GM19238 (cell line): ENCODE measurements around the gene ACTR6.
"Not testable (repeated sequence)": the region's sequence is repeated elsewhere in the genome, so short reads cannot be mapped to it uniquely, and the experiment has no call there.

Experiments used
- DNase-seq: peaks from one replicate; pipeline ENCODE4 v3.0.0; 2011; ENCODE audit warnings: low spot score; ENCODE audit not compliant: insufficient read length

The ACTR6 gene

DNA sequence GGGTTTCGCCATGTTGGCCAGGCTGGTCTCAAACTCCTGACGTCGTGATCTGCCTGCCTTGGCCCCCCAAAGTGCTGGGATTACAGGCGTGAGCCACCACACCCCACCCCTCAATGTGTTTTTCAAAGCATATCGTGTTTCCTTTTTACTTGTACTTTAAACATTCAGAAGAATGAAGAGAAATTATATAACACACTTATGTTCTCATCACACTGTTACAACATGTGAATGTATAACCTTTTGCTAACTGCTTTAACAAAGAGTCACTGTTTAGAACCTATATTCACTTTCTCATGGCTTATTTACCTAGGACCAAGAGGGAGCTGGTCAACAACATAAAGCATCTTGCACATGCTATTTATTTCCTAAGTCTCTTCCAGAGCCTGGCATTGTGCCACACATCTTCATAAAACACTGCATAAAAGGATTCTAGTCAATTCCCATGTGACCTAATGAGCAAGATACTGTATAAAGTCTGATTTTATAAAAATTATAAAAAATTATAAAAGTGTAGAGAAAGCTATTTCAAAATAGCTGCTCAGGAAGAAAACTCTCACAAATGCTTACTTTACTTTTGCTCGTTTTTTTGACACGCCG lies 16.0 kb upstream of the ACTR6 start:
- DNase-seq = no peak

DNA sequence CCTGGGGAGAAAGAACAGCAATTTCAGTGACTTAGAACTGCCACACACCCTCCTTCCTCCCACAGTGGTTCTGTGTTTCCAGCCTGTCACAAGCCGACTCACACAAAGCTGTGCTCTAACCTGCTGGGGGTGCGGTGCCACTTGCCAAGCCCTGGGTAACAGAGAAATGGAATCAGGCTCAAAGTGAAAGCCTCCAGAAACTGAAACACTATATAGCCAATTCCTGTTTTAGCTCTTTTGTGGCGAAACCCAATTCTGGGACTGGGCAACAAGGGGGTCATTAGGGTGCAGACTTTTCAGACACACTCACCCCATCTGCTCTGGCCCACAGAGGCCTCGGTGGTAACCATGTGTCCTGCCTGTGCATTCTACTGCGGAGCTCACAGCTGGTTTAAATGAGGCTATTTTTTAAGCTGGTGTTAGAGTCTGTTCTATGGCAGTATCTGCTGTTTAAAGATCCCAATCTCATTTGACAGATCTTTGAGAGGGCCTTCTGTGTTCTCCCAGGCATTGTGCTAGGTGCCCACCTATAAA lies 15.2 kb upstream of the ACTR6 start:
- peak; percentile 11 for DNase-seq

DNA sequence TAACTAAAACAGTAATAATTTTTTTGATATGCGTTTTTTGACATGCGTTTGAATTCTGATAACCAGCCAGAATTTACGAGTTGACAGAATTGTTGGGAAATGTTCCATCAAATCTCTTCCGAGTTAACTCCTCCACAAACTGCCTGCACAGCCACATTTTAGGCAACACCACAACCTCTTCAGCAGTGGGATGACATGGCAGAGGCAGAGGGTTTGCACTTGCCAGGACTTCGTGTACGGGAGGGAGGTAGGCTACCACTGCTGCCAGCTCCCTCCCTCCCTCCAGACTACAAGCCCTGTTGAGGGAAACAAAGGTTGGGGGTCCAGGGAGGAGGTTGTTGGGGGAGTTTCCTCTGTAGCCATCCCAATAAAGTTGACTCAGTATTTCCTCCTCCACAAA lies 14.5 kb upstream of the ACTR6 start:
- DNase-seq = no peak

DNA sequence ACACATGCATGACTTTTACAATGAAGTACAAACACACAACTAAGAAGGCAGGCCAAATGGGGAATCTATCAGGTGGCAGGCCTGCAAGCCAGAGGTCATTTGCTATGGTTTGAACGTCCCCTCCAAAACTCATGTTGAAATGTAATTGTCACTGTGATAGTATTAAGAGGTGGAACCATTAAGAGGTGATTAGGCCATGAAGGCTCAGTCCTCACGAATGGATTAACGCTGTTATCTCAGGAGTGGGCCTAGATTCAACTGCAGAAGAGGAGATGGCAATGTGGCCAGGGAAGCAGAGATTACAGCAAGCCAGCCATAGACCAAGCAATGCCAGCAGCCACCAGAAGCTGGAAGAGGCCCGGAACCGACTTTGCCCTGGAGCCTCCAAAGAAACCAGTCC lies 13.5 kb upstream of the ACTR6 start:
- DNase-seq = no peak

DNA sequence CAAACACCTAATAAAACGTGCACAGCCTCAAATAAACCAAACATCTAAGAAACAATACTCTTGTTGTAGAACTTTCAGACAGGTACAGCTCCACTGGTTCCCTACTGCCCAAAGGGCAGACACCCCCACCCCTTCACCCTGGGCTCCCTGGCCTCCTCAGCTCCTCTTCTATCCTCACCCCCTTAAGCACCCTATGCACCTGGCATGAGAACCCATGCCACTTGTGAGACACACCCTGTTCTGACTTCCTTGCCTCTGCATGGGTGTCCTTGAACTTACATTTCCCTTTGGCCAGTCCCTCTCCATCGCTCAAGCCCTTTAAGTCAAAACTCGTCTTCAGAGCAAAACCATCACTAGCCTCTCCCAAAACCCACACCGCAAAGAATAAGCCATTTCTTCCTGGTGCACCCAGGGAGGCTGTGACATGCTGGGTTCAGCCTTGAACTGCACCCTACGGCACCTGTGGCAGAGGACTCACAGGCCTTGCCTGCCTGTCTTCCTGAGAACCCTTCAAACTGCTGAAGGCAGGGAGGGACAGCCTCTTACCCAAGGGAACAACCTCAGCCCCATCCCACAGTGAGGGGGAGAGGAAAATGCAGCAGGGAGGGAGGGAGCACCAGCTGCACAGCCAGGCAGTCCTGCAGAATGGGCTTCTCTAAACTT lies 12.6 kb upstream of the ACTR6 start:
- DNase-seq = no peak

DNA sequence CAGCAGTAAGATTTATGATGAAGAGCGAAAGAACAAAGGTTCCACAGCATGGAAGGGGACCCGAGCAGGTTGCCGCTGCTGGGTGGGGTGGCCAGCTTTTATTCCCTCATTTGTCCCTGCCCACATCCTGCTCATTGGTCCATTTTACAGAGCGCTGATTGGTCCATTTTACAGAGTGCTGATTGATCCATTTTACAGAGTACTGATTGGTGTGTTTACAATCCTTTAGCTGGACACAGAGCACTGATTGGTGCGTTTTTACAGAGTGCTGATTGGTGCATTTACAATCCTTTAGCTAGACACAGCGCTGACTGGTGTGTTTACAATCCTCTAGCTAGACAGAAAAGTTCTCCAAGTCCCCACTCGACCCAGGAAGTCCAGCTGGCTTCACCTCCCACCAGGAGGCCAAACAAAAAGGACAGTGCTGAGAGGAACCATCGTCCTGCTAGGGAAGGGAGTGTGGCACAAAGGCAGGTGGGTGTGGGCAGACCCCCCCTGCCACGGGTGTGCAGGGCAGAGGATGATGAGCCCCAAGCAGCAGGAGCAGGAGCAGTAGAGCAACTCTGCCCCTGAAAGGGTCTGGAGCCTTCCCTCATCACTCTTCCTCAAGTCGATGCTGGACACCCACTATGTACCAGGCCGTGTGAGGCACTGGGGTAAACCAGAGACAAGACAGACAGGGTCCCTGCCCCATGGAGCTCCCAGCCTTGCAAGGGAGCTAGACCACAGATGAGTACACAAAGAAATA lies 11.6 kb upstream of the ACTR6 start:
- not testable (repeated sequence) for DNase-seq

DNA sequence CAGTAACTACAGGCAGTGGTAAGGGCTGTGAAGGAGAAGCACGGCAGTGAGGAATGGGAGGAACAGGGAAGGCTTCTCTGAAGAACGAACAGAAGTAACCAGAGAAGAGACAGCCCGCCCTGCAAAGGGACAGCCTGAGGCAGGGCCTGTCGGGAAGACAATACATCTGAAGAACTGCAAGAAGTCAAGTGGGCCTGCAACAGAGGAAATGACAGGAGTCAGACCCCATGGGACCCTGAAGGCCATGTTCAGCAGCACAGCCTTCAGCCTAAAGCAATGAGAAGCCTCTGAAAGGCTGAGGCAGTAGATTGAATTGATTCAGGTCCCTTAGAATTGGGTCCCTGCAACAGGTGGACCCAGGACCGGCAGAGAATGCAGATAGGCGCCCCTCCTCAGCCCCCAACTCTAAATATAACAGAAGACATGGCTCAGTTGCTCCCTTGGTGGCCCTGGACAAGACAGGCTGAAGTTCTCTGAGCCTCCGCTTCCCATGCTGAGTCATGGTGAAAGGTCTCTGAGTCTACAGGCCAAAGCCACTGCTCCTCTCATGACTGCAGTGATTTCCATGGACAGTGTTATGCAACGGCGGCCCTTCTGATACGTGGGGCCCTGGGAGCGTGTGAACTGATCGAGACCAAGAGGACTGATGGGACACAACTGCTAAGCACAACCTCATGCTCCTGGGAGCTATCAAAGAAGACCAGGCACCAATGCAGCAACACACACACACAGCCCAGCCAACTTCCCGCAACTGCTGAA lies 10.8 kb upstream of the ACTR6 start:
- DNase-seq = no peak

DNA sequence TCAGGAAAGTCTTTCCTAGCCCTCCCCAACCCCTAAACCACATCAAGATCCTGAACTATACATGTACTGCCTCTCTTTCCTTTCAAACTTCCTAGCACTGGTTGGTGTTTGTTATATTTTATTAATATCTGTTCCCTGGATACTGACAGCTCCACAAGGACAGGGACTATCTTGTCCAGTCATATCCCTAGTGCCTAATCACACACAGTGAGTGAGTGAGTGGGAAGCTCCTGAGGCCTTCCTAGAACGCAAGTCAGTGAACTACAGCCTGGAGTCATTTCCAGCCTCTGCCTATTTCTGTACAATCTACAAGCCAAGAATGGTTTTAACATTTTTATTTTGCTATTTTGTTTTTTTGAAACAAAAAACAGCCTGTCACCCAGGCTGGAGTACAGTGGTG lies 7.5 kb upstream of the ACTR6 start:
- DNase-seq = no peak

DNA sequence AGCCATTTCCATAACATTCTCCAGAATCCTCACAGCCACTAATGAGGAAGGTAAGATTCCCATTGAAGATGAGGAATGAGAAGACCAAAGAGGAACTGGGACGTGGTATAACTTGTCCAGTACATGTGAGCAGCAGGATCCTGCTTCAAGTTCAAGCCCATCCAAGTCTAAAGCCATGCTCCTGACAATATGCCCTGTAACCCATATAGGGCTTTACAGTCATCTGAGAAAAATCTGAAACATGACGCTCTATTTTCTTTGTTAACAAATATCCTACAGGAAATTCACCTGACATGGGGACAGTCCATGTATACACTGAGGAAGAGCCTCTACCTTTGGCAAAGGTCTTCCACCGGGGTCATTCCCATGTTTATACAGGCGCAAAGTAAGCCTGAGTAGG lies 3.1 kb upstream of the ACTR6 start:
- no peak for DNase-seq

DNA sequence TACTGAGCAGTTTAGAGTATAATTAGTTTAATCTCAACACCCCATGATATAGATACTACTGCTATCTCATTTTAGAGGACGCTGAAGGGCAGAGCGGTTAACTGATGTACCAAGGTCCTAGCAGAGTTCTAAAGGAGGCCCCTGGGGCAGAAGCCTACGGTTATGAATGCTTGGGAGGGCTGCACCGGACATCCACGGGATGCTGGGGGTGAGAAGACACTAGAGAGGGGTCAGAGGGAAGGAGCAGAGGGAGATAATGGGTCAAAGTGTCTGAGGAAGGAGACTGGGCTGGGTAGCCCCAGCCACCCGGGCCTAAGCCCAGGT lies 1.6 kb upstream of the ACTR6 start:
- no peak for DNase-seq

DNA sequence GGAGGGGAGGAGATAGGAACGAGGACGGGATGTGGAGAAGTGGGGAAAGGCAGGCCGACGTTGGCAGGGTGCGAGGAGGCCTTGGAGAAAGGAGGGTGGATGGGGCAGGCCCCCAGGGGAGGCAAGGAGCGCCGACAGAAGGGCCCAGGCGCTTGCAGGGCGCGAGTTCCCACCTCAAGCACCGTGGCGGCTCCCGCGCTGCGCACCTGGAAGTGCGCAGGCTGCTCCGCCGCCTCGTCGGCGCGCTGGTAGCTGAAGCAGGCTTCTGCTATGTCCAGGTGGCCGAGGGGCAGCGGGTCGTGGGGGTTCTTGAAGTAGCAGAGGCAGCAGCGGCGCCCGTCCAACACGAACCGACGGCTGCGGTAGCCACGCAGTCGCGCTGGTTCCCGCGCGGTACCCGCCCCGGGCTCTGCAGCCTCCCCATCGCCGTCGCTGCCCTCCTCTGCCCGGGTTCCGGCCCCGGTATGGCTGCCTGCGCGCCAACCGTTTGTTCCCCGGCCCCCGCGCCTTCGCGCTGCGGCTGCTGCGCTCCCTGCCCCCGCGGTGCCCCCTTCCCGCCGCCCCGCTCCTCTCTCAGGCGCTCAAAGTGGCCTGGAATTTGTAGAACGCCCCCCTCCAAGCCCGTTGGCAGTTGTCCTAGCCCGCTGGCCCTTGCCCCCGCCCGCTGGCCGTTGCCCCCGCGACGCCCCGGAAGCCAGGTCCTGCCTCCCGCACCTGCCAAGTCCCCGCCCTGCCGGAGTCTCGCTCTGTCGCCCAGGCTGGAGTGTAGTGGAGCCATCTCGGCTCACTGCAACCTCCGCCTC lies 1.1 kb upstream of the ACTR6 start:
- peak; percentile 72 for DNase-seq

DNA sequence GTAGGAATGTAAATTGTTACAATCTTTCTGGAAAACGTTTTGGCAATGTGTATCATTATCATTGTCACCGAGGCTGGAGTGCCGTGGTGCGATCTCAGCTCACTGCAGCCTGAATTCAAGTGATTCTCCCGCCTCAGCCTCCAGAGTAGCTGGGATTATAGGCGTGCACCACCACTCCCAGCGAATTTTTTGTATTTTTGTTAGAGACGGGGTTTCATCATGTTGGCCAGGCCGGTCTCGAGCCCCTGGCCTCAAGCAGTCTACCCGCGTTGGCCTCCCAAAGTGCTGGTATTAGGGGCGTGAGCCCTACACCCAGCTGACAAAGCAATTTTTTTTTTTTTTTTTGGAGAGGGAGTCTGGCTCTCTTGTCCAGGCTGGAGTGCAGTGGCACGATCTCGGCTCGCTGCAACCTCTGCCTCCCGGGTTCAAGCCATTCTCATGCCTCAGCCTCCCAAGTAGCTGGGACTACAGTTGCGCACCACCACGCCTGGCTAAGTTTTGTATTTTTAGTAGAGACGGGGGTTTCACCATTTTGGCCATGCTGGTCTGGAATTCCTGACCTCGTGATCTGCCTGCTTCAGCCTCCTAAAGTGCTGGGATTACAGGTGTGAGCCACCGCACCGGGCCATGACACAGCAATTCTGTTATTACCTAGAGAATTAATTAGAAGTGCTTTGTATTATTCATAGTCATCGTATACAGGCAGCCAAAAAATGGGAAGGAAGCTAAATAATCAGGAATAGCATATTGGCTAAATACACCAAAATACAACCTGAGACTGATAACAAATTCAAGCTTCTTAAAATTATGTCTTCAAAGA lies 1.2 kb downstream of the ACTR6 start:
- no peak for DNase-seq

DNA sequence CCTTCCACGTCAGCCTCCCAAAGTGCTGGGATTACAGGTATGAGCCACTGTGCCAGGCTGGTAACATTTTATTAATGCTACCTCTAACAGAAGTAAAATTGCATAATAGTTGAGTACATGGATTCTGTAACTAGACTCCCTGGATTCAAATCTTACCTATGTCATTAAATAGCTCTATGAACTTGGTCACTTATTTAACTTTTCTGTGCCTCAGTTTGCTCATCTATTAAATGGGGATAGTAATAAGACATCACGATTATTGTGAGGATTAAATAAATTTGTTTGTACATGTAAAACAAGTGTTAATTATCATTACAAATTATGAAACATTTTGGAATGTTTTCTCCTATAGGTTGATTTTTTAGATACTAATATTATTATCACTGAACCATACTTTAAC lies 6.7 kb downstream of the ACTR6 start:
- DNase-seq = no peak

DNA sequence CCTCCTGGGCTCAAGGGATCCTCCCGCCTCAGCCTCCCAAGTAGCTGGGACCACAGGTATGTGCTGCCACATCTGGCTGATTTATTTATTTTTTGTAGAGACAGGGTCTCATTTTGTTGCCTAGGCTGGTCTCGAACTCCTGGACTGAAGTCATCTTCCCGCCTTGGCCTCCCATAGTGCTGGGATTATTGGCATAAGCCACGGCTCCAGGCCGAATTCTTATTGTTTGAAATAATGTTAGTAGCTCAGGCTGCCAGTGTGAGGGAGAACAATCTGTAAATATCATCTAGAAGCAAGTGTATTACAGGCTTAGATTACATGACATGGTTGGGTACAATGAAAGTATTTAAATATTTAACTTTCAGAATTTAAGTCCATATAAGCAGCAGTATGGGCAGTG lies 8.2 kb downstream of the ACTR6 start:
- DNase-seq = no peak

DNA sequence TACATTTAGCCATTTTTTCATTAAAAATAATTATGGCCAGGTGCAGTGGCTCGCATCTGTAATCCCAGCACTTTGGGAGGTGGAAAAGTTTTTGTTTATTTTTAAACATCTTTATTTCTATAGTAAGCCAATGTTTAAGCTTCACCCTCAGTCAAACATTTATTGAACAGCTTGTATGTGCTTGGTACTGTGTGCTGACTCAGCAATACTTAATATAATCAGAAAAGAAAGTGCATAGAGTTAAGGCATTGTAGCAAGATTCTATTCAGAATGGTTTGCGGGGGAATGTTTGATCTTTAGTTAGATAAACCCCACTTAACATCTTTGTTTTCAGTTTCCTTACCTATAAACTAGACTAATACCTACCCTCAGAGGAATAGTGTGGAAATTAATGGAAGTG lies 11.1 kb downstream of the ACTR6 start:
- no peak for DNase-seq

DNA sequence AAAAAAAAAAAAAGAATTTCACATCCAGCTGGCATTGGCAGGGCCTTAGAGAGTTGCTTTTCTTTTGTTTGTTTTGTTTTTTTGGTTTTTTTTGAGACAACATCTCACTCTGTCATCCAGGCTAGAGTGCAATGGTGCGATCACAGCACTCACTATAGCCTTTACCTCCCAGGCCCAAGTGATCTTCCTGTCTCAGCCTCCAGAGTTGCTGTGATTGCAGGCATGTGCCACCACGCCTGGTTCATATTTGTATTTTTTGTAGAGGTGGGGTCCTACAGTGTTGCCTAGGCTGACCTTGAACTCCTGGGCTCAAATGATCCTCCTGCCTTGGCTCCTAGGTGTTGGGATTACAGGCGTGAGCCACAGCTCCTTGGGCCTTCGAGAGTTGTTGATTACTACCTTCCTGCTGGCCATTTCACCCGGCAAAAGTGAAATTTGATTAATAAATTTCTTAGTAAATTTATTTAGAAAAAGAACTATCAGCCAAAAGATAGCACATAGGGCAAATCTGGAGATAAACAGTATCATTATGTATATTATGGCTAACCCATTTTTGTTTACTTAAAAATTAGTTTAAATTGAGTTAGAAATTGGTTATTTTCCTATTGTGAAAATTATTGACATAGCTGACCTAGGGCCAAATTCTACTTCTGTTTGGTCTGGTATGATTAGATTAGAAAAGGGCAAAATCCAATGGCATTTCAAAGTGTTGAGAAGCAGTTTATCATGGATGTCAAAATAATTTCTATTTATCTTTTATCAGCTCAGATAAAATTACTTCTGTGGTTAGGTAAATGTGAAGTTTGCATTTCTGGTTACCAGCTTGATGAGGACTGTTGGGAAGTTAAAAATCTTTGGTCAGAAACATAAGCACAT lies 12.6 kb downstream of the ACTR6 start:
- no peak for DNase-seq

DNA sequence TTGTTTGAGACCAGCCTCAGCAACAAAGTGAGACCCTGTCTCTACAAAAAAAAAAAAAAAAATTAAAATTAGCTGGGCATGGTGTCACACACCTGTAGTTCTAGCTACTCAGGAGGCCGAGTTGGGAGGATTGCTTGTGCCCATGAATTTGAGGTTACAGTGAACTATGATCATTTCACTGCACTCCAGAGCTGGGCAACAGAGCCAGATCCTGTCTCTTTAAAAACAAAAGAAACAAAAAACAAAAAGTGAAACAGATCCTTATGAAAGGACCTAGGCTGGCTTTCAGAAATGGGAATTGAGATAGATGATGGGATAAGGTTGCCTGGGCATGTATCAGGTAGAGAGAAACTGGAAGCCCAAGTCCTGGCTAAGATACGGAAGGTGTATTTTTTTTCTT lies 13.9 kb downstream of the ACTR6 start:
- no peak for DNase-seq

DNA sequence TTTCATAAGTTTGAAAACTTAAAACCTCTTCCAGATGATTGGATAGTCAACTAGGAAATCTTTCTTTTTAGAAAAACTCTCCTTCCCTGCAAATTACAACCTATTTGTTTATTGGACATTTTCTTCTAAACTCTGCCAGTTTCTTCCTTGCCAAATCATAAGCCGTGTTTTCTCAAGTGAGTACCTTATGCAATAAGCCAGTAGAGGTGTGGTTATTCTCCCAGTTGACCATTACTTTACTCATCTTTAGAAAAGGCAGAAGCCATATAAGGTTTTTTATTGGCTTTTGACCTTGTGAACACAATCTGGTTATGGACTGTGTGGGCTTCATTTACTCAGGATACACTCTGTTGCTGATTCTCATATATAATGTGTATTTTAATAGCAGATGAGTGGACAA lies 14.6 kb downstream of the ACTR6 start:
- DNase-seq = no peak

DNA sequence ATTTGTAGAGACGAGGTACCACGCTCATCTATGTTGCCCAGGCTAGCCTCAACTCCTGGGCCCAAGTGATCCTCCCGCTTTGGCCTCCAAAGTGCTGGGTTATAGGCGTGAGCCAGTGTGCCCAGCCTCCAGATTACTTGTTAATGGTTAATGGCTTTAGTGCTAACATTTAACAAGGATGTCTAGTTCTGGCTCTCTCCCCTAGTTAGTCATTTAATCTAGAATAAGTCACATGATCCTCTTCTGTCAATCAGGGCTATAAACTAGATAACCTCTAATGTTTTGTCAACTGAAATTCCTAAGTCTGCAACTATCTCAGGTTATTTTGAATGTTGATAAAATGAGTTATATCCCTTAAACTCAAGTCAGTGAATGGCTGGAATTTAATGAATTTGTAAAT lies 15.7 kb downstream of the ACTR6 start:
- no peak for DNase-seq
